Activated CD8-positive, alpha-beta T cell treated with anti-CD3 and anti-CD28 coated beads, Interleukin-2, amount 10 ng/mL, durations not matched to agents 7 days and 5 days (primary cell): ENCODE results near the gene DRC1. TPM values are rescaled to one million over a fixed set of nuclear protein-coding genes. Genes with fewer than 3 reads are reported as not detected.
A peak's percentile ranks its signal among the peaks of the same experiment; 100 is the strongest.
"Not testable (repeated sequence)": the region's sequence is repeated elsewhere in the genome, so short reads cannot be mapped to it uniquely, and the experiment has no call there.

Source experiments
- ATAC-seq: fragments of 150-1000 bp; cut with Tn5 transposase; one replicate; pipeline ENCODE4 v1.10.0; 2021; ENCODE audit warnings: moderate library complexity
- CTCF ChIA-PET: fragments of 350-600 bp; sonication (Branson Sonifier 250); formaldehyde crosslinking; loops from one replicate; lab custom pipeline; 2021; ENCODE audit warnings: antibody characterized with exemption; lab: Charles Lee
- POLR2A ChIA-PET: fragments of 350-600 bp; sonication (Branson Sonifier 250); formaldehyde crosslinking; loops from one replicate; lab custom pipeline; 2021; ENCODE audit warnings: antibody characterized with exemption; lab: Charles Lee
- DNase-seq: peaks from one replicate; pipeline ENCODE4 v3.0.0-alpha.2; 2020
- H3K27ac Mint-ChIP-seq: one replicate; pipeline ENCODE4 v1.8.0; 2021; ENCODE audit warnings: mild to moderate bottlenecking, mixed read lengths
- H3K27me3 Mint-ChIP-seq: one replicate; pipeline ENCODE4 v1.8.0; 2021; ENCODE audit warnings: low read depth, mixed read lengths
- H3K36me3 Mint-ChIP-seq: one replicate; pipeline ENCODE4 v1.8.0; 2021; ENCODE audit warnings: low read depth, mixed read lengths
- H3K4me1 Mint-ChIP-seq: one replicate; pipeline ENCODE4 v1.8.0; 2021; ENCODE audit warnings: low read depth, mixed read lengths
- H3K4me3 Mint-ChIP-seq: one replicate; pipeline ENCODE4 v1.8.0; 2021; ENCODE audit warnings: mild to moderate bottlenecking, mixed read lengths
- H3K9me3 Mint-ChIP-seq: one replicate; pipeline ENCODE4 v1.8.0; 2022; ENCODE audit warnings: mixed read lengths; ENCODE audit not compliant: insufficient read depth
- total RNA-seq, 2 experiments: library from RNA; stranded (reverse); gene quantifications; one replicate each; pipeline ENCODE4 v1.2.3, GENCODE V29; 2021

DRC1 gene
- not detected for total RNA-seq

GRCh38 chr2:26401739-26402541 is at the start of gene DRC1:
Gene DRC1, plus strand, starts transcription at chr2:26401920. Its CDS starts 70 bp downstream, at chr2:26401990.
- ATAC-seq (peak; percentile 71), DNase-seq (peak; percentile 64)
- Mint-ChIP-seq H3K4me1 (peaks cover 17% of the 10 kb centered on the region), H3K27me3 (no peaks in the 10 kb centered on the region), H3K36me3 (peaks cover under 1% of the 10 kb centered on the region), H3K4me3 (no peak within 1 kb of the TSS), H3K27ac (no peak within 1 kb of the TSS), H3K9me3 (no peaks in the 10 kb centered on the region)
- CTCF ChIA-PET: no interaction called here
- POLR2A ChIA-PET: no interaction called here

- Mint-ChIP-seq H3K4me1 (peaks cover 43% of the 10 kb centered on the region), H3K4me3 (no peak overlapping the region), H3K9me3 (no peaks in the 10 kb centered on the region), H3K27me3 (no peaks in the 10 kb centered on the region), H3K36me3 (peaks cover 39% of the 10 kb centered on the region), H3K27ac (no peak overlapping the region)
- ATAC-seq (no peak), DNase-seq (peak; percentile 30)
- POLR2A ChIA-PET: interaction anchor here (1.0 kb wide), 1 partner anchor 9 kb away, joined by 3 read pairs; no protein-coding TSS in a partner anchor
- CTCF ChIA-PET: no interaction called here
These were observed 48.8 kb upstream of the DRC1 start for GRCh38 chr2:26352892-26353291.

GRCh38 chr2:26354469-26354868 is 47.3 kb upstream of the DRC1 start:
- H3K36me3 Mint-ChIP-seq: peaks cover 38% of the 10 kb centered on the region
- ATAC-seq, H3K9me3 Mint-ChIP-seq, H3K4me3 Mint-ChIP-seq, H3K27me3 Mint-ChIP-seq, DNase-seq, POLR2A ChIA-PET, H3K27ac Mint-ChIP-seq: not testable (repeated sequence)
- CTCF ChIA-PET: interaction anchor here (1.5 to 4.0 kb wide), 3 partner anchors 8 to 110 kb away, joined by 3 to 20 read pairs (median 5); partner anchors contain the start of genes ADGRF3, HADHA, HADHB and SELENOI
- peaks cover 38% of the 10 kb centered on the region for H3K4me1 Mint-ChIP-seq

- H3K27me3 Mint-ChIP-seq: no peaks in the 10 kb centered on the region
- peaks cover 42% of the 10 kb centered on the region for H3K4me1 Mint-ChIP-seq
- DNase-seq (no peak), ATAC-seq (no peak)
- CTCF ChIA-PET: interaction anchor here (0.7 to 4.0 kb wide), 7 partner anchors 7 to 170 kb away, joined by 3 to 20 read pairs (median 3); partner anchors contain the start of genes ADGRF3, HADHA, HADHB and SELENOI
- no peak overlapping the region for H3K4me3 Mint-ChIP-seq
- no peaks in the 10 kb centered on the region for H3K9me3 Mint-ChIP-seq
- POLR2A ChIA-PET: interaction anchor here (1.4 to 2.9 kb wide), 2 partner anchors 8 to 10 kb away, joined by 5 to 11 read pairs; partner anchors contain the start of genes ADGRF3 and SELENOI
- H3K36me3 Mint-ChIP-seq: peaks cover 35% of the 10 kb centered on the region
- H3K27ac Mint-ChIP-seq: no peak overlapping the region
These were observed 46.4 kb upstream of the DRC1 start for GRCh38 chr2:26355038-26355995.

- Mint-ChIP-seq H3K4me3 (no peak overlapping the region), H3K9me3 (no peaks in the 10 kb centered on the region), H3K36me3 (peaks cover 35% of the 10 kb centered on the region), H3K27me3 (no peaks in the 10 kb centered on the region), H3K4me1 (peaks cover 39% of the 10 kb centered on the region), H3K27ac (no peak overlapping the region)
- ATAC-seq (no peak), DNase-seq (no peak)
- CTCF ChIA-PET: interaction anchor here (0.7 to 4.0 kb wide), 6 partner anchors 9 to 171 kb away, joined by 3 to 20 read pairs (median 3); partner anchors contain the start of genes ADGRF3, HADHA, HADHB and SELENOI
- POLR2A ChIA-PET: interaction anchor here (1.4 to 2.9 kb wide), 2 partner anchors 9 to 10 kb away, joined by 5 to 11 read pairs; partner anchors contain the start of genes ADGRF3 and SELENOI
These were observed 45.6 kb upstream of the DRC1 start for GRCh38 chr2:26356111-26356510.

GRCh38 chr2:26356771-26357170 is 44.9 kb upstream of the DRC1 start:
- no peaks in the 10 kb centered on the region for H3K9me3 Mint-ChIP-seq
- DNase-seq (no peak), ATAC-seq (no peak)
- H3K27me3 Mint-ChIP-seq: no peaks in the 10 kb centered on the region
- peaks cover 32% of the 10 kb centered on the region for H3K36me3 Mint-ChIP-seq
- no peak overlapping the region for H3K27ac Mint-ChIP-seq
- CTCF ChIA-PET: interaction anchor here (0.8 to 4.0 kb wide), 4 partner anchors 8 to 221 kb away, joined by 3 to 20 read pairs (median 3); partner anchors contain the start of genes ADGRF3 and SELENOI
- POLR2A ChIA-PET: interaction anchor here (2.9 kb wide), 1 partner anchor 10 kb away, joined by 11 read pairs; the partner anchor contains the start of gene ADGRF3
- no peak overlapping the region for H3K4me3 Mint-ChIP-seq
- H3K4me1 Mint-ChIP-seq: peaks cover 34% of the 10 kb centered on the region

GRCh38 chr2:26359886-26360473 is 41.7 kb upstream of the DRC1 start:
- no peak for ATAC-seq
- peaks cover 32% of the 10 kb centered on the region for H3K4me1 Mint-ChIP-seq
- no peaks in the 10 kb centered on the region for H3K27me3 Mint-ChIP-seq

GRCh38 chr2:26363323-26363722 is 38.4 kb upstream of the DRC1 start:
- H3K4me1 Mint-ChIP-seq: peaks cover 19% of the 10 kb centered on the region
- POLR2A ChIA-PET: interaction anchor here (1.2 kb wide), 1 partner anchor 16 kb away, joined by 4 read pairs; no protein-coding TSS in a partner anchor
- H3K27ac Mint-ChIP-seq: no peak overlapping the region
- H3K4me3 Mint-ChIP-seq: no peak overlapping the region
- ATAC-seq (no peak), DNase-seq (no peak)
- peaks cover 30% of the 10 kb centered on the region for H3K36me3 Mint-ChIP-seq
- CTCF ChIA-PET: no interaction called here
- no peaks in the 10 kb centered on the region for H3K9me3 Mint-ChIP-seq
- H3K27me3 Mint-ChIP-seq: no peaks in the 10 kb centered on the region

More at GRCh38 chr2:26359886-26360473, 41.7 kb upstream of the DRC1 start:
- Mint-ChIP-seq H3K36me3 (peaks cover 21% of the 10 kb centered on the region), H3K9me3 (no peaks in the 10 kb centered on the region), H3K4me3 (no peak overlapping the region), H3K27ac (no peak overlapping the region)
- no peak for DNase-seq
- ChIA-PET CTCF (interaction anchor here (1.0 kb wide), 1 partner anchor 14 kb away, joined by 3 read pairs; no protein-coding TSS in a partner anchor), POLR2A (interaction anchor here (1.0 kb wide), 1 partner anchor 13 kb away, joined by 5 read pairs; the partner anchor contains the start of gene ADGRF3)

- POLR2A ChIA-PET: no interaction called here
- no peak for ATAC-seq
- H3K27ac Mint-ChIP-seq: no peak overlapping the region
- H3K4me1 Mint-ChIP-seq: peaks cover 16% of the 10 kb centered on the region
- H3K4me3 Mint-ChIP-seq: no peak overlapping the region
- H3K9me3 Mint-ChIP-seq: no peaks in the 10 kb centered on the region
- H3K27me3 Mint-ChIP-seq: no peaks in the 10 kb centered on the region
- H3K36me3 Mint-ChIP-seq: peaks cover 31% of the 10 kb centered on the region
- no peak for DNase-seq
- CTCF ChIA-PET: no interaction called here
These were observed 37.8 kb upstream of the DRC1 start for GRCh38 chr2:26363958-26364357.

GRCh38 chr2:26364669-26365068 is 37.1 kb upstream of the DRC1 start:
- POLR2A ChIA-PET: no interaction called here
- Mint-ChIP-seq H3K9me3 (no peaks in the 10 kb centered on the region), H3K36me3 (peaks cover 36% of the 10 kb centered on the region), H3K4me3 (no peak overlapping the region), H3K27ac (no peak overlapping the region), H3K27me3 (no peaks in the 10 kb centered on the region), H3K4me1 (peaks cover 11% of the 10 kb centered on the region)
- CTCF ChIA-PET: interaction anchor here (1.5 kb wide), 1 partner anchor 9 kb away, joined by 3 read pairs; no protein-coding TSS in a partner anchor
- ATAC-seq (no peak), DNase-seq (no peak)
